Smooth muscle cell (in vitro differentiated cells): ENCODE data around the gene RABGGTA. TPM values are rescaled to one million over a fixed set of nuclear protein-coding genes. Genes with fewer than 3 reads are reported as not detected.
A peak's percentile ranks its signal among the peaks of the same experiment; 100 is the strongest.

Source experiments
- DNase-seq: peaks from one replicate; lab custom pipeline; 2025; ENCODE audit not compliant: unreplicated experiment; lab: John Stamatoyannopoulos, UW
- H2AFZ ChIP-seq: fragments of 200-600 bp; sonication (generic); 2 replicates; pipeline ENCODE4 v1.6.0; 2016; ENCODE audit warnings: antibody characterized with exemption, low read depth, mild to moderate bottlenecking
- H3F3A ChIP-seq: fragments of 200-600 bp; sonication (generic); 2 replicates; pipeline ENCODE4 v1.6.0; 2017; ENCODE audit warnings: antibody characterized with exemption, low read depth
- H3K27ac ChIP-seq: fragments of 200-600 bp; sonication (generic); 2 replicates; pipeline ENCODE4 v1.5.1; 2016; ENCODE audit warnings: low read depth, mild to moderate bottlenecking
- H3K27me3 ChIP-seq: fragments of 200-600 bp; sonication (generic); 2 replicates; pipeline ENCODE4 v1.6.1; 2016; ENCODE audit warnings: low read depth, mild to moderate bottlenecking
- H3K36me3 ChIP-seq: fragments of 200-600 bp; sonication (generic); 2 replicates; pipeline ENCODE4 v1.5.1; 2016; ENCODE audit warnings: low read depth
- H3K4me1 ChIP-seq: fragments of 200-600 bp; sonication (generic); 2 replicates; pipeline ENCODE4 v1.5.1; 2016; ENCODE audit warnings: low read depth
- H3K4me2 ChIP-seq: fragments of 200-600 bp; sonication (generic); 2 replicates; pipeline ENCODE4 v1.6.0; 2016; ENCODE audit warnings: mild to moderate bottlenecking
- H3K4me3 ChIP-seq: fragments of 200-600 bp; sonication (generic); 2 replicates; pipeline ENCODE4 v1.5.1; 2016; ENCODE audit warnings: mild to moderate bottlenecking
- H3K79me2 ChIP-seq: fragments of 200-600 bp; sonication (generic); 2 replicates; pipeline ENCODE4 v1.6.0; 2016; ENCODE audit warnings: low read depth, mild to moderate bottlenecking
- H3K9ac ChIP-seq: fragments of 200-600 bp; sonication (generic); 2 replicates; pipeline ENCODE4 v1.6.0; 2016; ENCODE audit warnings: low read depth
- H3K9me3 ChIP-seq: fragments of 200-600 bp; sonication (generic); replicated peaks from 2 replicates; pipeline ENCODE4 v1.5.1; 2016; ENCODE audit warnings: low read depth
- H4K20me1 ChIP-seq: fragments of 200-600 bp; sonication (generic); 2 replicates; pipeline ENCODE4 v1.6.0; 2016; ENCODE audit warnings: low read depth
- WGBS: methylation state at CpG from one replicate; pipeline ENCODE4 v1.1.7; 2016; ENCODE audit warnings: low lambda C conversion rate; 5-methylcytosine and 5-hydroxymethylcytosine counted together
- polyA plus RNA-seq: library from polyadenylated mRNA; unstranded; fragments of >200 nt; fragmentation: Nextera tagmentation; extraction: Ambion mirVana; gene quantifications from 2 replicates; pipeline ENCODE4 v1.2.1, GENCODE V29; 2016
- total RNA-seq: library from RNA; depleted of rRNA; stranded (reverse); fragments of >200 nt; gene quantifications from 2 replicates; pipeline ENCODE4 v1.2.3, GENCODE V29; 2014
- TF ChIP-seq, protein P1 (sequence below): fragments of 200-600 bp; sonication (generic); IDR thresholded peaks from 2 replicates; pipeline ENCODE4 v1.5.1; 2017; ENCODE audit warnings: borderline replicate concordance, mild to moderate bottlenecking, antibody characterized with exemption; ENCODE audit not compliant: insufficient read depth, poor library complexity, severe bottlenecking

RABGGTA gene
- total and polyA plus RNA-seq, 2 experiments from 2014 or later: 18.5 to 33.4 TPM

DNA sequence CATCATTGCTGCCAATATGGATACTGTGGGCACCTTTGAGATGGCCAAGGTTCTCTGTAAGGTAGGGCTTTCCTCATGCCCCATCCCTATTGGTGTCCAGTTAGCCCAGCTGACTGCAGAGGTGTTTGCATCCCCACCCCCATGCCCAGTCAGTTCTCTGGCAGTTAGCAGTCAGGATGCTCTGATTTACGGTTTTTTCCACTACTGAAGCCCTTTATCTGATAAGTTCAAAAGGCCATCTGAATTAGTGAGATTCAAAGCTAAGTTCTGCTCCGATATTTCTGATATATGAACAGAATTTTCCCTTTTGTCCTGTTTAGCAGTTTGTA lies 37.9 kb downstream of the RABGGTA start:
- H3K27me3 ChIP-seq: no peaks in the 10 kb centered on the region
- peaks cover 17% of the 10 kb centered on the region for H3K4me1 ChIP-seq
- no peaks in the 10 kb centered on the region for H3K9me3 ChIP-seq
- H2AFZ ChIP-seq: no peak overlapping the region
- H3K4me2 ChIP-seq: peak overlapping the region; percentile 93
- no peak for DNase-seq
- peaks cover 59% of the 10 kb centered on the region for H3K79me2 ChIP-seq
- no peaks in the 10 kb centered on the region for H3K36me3 ChIP-seq
- H3K4me3 ChIP-seq: peak overlapping the region; percentile 85
- WGBS: 60% methylated on average over 2 of the region's 2 CpGs
- H3K27ac ChIP-seq: no peak overlapping the region
- H3K9ac ChIP-seq: peak overlapping the region; percentile 89
- TF ChIP-seq, protein P1, sequence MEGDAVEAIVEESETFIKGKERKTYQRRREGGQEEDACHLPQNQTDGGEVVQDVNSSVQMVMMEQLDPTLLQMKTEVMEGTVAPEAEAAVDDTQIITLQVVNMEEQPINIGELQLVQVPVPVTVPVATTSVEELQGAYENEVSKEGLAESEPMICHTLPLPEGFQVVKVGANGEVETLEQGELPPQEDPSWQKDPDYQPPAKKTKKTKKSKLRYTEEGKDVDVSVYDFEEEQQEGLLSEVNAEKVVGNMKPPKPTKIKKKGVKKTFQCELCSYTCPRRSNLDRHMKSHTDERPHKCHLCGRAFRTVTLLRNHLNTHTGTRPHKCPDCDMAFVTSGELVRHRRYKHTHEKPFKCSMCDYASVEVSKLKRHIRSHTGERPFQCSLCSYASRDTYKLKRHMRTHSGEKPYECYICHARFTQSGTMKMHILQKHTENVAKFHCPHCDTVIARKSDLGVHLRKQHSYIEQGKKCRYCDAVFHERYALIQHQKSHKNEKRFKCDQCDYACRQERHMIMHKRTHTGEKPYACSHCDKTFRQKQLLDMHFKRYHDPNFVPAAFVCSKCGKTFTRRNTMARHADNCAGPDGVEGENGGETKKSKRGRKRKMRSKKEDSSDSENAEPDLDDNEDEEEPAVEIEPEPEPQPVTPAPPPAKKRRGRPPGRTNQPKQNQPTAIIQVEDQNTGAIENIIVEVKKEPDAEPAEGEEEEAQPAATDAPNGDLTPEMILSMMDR: no peak
- H3F3A ChIP-seq: peaks cover 23% of the 10 kb centered on the region
- peaks cover 4% of the 10 kb centered on the region for H4K20me1 ChIP-seq

DNA sequence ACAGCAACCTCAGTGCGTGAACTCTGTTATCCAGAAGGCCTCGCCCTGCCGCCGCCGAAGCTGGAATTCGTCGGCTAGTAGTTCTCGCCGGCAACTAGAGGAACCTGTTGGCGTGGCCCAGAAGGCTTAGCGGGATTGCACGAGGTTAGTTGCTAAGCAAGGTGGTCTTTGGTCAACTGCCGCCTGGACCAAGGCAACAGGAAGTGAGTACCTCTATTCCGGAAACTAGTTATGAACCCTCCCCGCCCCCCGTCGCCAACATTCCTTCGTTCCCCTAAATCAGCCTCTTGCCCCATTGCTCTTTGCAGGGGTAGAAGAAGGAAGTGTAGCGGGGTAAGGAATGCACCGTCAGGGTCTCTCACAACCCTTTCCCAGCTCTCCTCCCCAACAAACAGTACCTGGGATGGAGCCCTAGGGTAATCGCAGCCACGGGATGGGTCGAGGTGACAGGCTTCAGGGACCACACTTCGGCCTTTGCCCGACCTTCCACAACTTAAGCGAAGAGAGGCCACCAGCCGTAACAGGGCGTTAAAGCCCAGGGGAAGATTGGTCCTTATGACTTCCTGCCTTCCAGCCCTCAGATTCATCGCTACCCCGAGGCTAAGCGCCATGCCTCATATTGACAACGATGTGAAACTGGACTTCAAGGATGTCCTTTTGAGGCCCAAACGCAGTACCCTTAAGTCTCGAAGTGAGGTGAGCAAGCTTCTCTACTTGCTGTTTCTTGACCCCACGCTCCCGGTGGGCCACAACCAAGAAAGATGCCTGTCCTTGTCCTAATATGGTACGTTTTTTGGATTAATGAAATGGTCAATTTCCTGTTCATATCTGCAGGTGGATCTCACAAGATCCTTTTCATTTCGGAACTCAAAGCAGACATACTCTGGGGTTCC lies 38.5 kb downstream of the RABGGTA start, which contains the start of gene GMPR2:
TSS of gene GMPR2 (plus strand) at position 285 of the 893 bp plus-strand sequence. CDS start at position 610, 325 bp downstream.
- Histone ChIP-seq H4K20me1 (peaks cover 8% of the 10 kb centered on the region), H3K27me3 (no peaks in the 10 kb centered on the region), H3K9me3 (no peaks in the 10 kb centered on the region), H3K4me2 (peak within 1 kb of the TSS; percentile 93), H3K4me1 (peaks cover 17% of the 10 kb centered on the region), H3K36me3 (no peaks in the 10 kb centered on the region), H2AFZ (peak within 1 kb of the TSS; percentile 90), H3K4me3 (peak within 1 kb of the TSS; percentile 85), H3K27ac (peak within 1 kb of the TSS; percentile 89), H3K9ac (peak within 1 kb of the TSS; percentile 91), H3K79me2 (peaks cover 64% of the 10 kb centered on the region), H3F3A (peaks cover 17% of the 10 kb centered on the region)
- 10% methylated on average over 38 of the region's 38 CpGs for WGBS
- DNase-seq: no peak
- TF ChIP-seq, protein P1: no peak

DNA sequence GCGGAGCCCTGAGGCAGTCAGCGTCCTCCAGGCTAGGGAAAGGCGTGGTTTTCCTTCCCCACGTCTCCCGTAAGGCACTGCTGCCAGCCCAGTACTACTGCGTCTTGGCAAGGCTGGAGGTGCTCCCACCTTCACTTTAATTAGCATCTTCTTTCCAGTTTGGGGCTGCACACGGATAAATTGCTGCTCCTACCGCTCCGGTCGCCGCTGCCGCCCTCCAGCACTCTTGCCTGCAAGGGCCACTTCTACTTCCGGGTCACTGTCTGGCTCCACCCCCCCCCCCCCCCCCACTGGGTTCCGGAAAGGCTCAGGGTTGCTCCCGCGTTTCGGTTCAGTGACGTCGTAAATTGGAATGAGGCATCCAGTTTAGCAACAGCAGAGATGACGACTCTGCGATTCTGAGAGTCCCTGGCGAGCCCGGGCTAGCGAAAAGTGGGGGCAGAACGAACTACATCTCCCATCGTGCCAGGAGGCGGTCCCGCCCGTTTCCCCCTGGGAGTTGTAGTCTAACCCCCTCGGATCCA lies 39.2 kb downstream of the RABGGTA start, which contains the start of gene NEDD8:
TSS of gene NEDD8 (minus strand) at position 247 of the 524 bp plus-strand sequence. CDS start at position 147, 100 bp downstream.
- no peaks in the 10 kb centered on the region for H3K36me3 ChIP-seq
- H3K4me2 ChIP-seq: peak within 1 kb of the TSS; percentile 93
- H3K79me2 ChIP-seq: peaks cover 72% of the 10 kb centered on the region
- H4K20me1 ChIP-seq: peaks cover 15% of the 10 kb centered on the region
- no peaks in the 10 kb centered on the region for H3K9me3 ChIP-seq
- peak within 1 kb of the TSS; percentile 85 for H3K4me3 ChIP-seq
- TF ChIP-seq, protein P1: no peak
- peak within 1 kb of the TSS; percentile 91 for H3K9ac ChIP-seq
- DNase-seq: peak; percentile 74
- WGBS: under 1% methylated on average over 27 of the region's 30 CpGs
- peaks cover 12% of the 10 kb centered on the region for H3F3A ChIP-seq
- H3K4me1 ChIP-seq: peaks cover 17% of the 10 kb centered on the region
- no peaks in the 10 kb centered on the region for H3K27me3 ChIP-seq
- H3K27ac ChIP-seq: peak within 1 kb of the TSS; percentile 89
- peak within 1 kb of the TSS; percentile 90 for H2AFZ ChIP-seq
